Kidney tubule cell (primary cell): Measurements from ENCODE around the gene NEUROD1.
A peak's percentile ranks its signal among the peaks of the same experiment; 100 is the strongest.

Experiments
- DNase-seq: peaks from one replicate; pipeline ENCODE4 v3.0.0-alpha.2; 2018; ENCODE audit warnings: low spot score

The NEUROD1 gene

GRCh38 chr2:181679544-181679979 is 755 bp downstream of the NEUROD1 start:
- DNase-seq, result no peak

DNA sequence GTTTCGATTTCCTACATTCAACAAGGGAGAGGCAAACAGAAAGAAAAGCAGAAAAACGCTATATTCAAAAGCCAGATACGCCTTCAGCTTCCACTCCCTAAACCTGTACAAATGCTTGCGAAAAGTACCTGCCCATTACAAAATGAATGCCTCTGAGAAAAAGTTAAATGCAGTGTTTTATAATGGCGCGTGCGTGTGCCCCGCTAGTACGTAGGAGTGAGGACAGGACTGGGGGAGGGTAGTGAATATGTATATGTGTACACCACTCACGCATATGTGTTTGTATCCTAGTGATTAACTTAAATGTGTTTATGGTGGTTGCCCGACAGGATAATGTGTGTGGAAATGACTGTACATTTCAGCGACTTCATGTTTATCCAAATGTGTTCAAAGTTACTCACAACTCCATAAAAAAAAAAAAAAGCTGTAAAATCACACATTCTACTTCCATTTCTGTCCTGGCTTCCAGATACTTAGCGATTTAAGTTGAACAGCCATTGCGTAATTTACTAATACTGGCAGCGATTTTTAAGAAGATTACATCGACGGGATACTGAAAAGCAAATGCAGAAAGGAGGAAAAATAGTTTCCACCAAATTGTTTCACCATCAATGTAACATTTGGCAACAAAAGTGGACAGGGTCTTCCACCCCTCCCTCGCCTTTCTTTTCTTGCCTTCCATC is 1.3 kb downstream of the NEUROD1 start:
- no peak for DNase-seq

- peak; percentile 71 for DNase-seq
Measured at GRCh38 chr2:181677912-181678586, 2.3 kb downstream of the NEUROD1 start.

DNA sequence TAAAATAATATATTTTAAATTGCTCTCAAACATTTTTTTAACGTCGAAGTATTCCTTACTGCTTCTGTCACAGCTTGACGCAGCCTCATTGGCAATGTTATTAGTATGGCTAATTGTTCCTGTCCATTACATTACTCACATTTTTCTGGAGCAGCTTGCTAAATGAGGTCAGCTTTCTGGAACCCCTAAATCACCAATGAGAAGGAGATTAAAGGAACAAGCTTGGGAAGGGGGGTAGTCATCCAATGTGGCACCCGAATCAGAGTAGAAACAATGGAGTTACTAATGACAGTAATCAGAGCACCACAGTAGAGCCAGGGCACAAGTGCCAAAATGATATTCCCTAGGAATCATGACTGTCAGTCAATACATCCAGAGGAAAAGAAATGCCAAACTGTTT is 5.1 kb downstream of the NEUROD1 start:
- no peak for DNase-seq

DNA sequence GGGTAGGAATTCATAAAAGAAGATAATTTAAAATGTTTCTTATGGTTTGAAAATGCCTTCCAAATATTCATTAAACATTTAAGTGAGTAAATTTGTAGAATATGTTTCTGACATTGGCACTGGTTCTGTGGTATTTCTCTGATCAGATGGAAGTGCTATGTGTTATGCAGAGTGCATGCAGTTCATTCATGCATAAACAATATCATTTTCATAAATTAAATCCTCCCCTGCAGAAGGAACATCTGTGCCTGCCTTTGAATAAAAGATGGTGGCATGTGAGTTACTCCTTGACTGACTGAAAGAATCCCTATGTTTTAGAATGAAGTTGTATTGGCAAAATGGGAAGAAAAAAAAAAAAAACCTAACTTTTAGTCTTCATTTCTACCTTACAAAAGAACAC is 5.9 kb downstream of the NEUROD1 start:
- DNase-seq, result no peak

DNA sequence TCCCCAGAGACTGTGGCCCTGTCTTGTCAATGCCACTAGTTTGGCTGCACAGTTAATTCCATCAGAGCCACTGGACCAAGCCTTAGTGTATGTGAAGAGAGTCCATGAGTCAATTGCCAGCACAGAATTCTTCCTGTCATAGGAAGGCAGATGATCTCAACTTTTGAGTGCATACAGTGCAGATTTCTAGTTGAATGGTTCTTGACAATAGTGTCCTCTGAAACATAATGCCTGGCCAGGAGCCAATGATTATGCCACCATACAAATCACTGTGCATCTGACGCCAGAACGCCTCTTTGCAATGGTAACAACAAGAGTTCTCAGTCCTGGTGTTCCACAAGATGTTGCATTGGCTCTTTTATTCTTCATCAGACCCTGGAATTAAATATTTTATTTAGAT is 7.1 kb downstream of the NEUROD1 start:
- peak; percentile 69 for DNase-seq

- DNase-seq, result no peak
Measured at GRCh38 chr2:181672255-181673008, 7.9 kb downstream of the NEUROD1 start.

DNA sequence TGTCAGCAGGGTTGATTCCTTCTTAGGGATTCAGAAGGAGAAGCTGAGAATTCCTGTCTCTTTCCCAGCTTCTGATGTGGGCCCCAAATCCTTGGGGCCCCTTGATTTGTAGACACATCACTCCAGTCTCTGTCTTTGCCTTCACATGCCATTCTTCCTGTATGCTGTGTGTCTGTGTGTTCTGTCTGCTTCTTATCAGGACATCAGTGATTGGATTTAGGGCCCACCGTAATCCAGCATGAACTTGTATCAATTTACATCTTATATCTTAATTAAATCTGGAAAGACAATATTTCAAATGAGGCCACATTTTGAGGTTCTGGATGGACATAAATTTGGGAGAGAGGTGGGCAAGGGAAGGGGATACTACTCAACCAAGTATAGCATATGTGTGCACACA is 9.7 kb downstream of the NEUROD1 start:
- DNase-seq, result no peak

DNA sequence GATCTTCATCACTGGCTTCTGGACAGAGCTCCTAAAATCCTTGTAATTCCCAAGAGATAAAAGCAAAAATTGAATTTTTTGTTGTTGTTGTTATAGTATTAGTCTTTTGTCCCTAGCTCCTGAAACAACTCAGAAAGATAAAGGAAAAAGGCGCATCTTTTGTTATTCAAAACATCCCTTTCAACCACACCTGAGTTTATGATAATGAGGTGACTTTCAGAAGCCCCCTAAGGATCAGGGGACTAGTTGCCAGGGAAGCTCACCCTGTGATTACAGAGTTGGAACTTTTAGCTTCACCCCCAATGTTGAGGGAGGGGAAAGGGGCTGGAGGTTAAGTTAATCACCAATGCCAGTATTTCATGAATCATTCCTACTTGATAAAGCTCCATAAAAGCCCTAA is 13.1 kb downstream of the NEUROD1 start:
- DNase-seq, result no peak

GRCh38 chr2:181662287-181662686 is 18.0 kb downstream of the NEUROD1 start:
- no peak for DNase-seq

GRCh38 chr2:181660181-181660580 is 20.1 kb downstream of the NEUROD1 start:
- no peak for DNase-seq

DNA sequence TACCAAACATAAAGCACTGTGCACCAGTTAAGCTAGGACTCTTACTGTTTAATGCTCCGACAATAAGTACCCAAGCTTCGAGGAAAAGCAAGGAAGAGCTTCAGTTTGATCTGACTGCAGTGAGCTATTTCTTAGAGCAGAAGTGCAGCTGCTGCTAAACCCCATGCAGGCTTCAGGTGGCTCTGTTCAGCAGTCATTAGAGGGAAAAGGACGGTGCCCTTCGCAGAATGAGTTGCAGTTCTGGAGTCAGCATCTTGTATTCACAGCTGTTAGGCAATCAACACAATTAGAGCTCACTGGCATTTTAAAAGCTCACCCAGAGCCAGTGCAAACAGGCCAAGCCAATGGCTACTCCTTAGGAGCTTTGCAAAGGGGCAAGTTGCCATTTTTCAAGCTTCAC is 21.9 kb downstream of the NEUROD1 start:
- no peak for DNase-seq

DNA sequence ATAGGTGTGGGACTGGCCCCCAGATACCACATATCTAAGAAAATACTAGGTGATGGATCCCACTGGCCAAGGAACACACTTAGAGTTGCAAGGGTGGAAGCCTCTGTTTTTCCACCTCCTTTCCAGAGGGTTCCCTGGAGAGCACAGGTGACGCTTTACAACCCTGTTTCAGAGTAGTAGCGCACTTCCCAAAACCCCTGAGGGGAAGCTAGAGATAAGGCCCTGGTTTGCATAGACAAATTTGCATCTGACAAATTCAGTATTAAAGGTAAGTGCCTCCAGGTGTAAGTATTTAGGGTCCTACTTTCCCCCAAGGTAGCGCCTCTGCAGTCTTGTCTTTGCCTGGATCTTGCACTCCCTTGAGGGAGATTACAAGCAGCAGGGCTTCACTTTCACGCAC is 22.9 kb downstream of the NEUROD1 start:
- no peak for DNase-seq

- DNase-seq, result peak; percentile 76
Measured at GRCh38 chr2:181656450-181657291, 23.6 kb downstream of the NEUROD1 start, which contains the start of gene CERKL. CERKL (minus strand) TSS chr2:181657105; CDS start chr2:181657006, 99 bp downstream.

- DNase-seq, result peak; percentile 12
Measured at GRCh38 chr2:181655519-181655918, 24.8 kb downstream of the NEUROD1 start.

GRCh38 chr2:181649436-181649979 is 30.8 kb downstream of the NEUROD1 start:
- DNase-seq, result no peak

DNA sequence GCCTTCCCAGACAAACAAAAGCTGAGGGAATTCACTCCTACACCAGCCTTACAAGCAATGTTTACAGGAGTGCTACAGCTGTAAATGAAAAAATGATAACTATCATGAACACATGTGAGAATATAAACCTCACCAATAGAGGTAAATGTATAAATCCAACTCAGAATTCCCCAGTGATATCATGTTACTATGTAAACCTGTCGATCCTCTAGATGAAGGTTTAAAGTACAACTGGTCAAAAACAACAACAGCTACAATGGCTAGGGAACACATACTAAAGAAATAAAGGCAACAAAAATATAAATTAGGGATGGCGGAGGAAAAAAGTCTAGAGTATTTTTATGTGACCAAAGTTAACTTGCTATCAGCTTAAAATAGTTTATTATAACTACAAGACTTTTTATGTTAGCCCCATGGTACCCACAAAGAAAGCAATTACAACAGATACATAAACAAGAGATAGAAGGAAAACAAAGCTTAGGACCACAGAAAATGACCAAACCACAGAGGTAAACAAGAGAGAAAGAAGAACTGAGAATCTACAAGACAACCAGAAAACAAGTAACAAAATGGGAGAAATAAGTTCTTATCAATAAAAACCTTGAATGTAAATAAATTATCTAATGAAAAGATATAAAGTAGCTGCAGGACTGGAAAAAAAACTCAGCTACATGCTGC is 31.7 kb downstream of the NEUROD1 start:
- no peak for DNase-seq

DNA sequence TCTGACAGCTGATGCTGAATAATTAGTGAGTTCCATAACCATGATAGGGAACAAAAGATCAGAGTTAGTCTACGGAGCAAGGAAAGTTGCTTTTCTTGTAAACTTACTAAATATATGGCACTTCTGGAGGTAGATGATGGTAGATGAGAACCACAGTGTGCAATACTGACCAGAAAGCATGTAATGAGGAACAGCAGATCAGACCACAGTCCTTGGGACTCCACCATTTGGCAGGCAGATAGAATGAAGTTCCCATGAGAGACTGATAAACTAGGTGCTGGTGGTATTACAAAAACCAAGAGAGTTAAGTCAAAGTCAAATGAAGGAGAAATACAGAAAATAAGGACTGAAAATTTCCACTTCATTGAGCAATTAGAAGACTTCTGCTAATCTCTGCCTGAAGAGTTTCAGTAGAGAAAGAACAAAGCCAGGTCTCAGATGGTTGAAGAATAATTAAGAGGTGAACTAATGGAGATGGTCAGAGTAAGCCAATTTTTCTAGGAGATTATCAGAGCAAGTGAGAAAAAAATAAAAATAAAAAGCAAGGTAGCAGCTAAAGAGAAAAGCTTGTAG is 33.8 kb downstream of the NEUROD1 start:
- no peak for DNase-seq

GRCh38 chr2:181643151-181643550 is 37.2 kb downstream of the NEUROD1 start:
- DNase-seq, result no peak

DNA sequence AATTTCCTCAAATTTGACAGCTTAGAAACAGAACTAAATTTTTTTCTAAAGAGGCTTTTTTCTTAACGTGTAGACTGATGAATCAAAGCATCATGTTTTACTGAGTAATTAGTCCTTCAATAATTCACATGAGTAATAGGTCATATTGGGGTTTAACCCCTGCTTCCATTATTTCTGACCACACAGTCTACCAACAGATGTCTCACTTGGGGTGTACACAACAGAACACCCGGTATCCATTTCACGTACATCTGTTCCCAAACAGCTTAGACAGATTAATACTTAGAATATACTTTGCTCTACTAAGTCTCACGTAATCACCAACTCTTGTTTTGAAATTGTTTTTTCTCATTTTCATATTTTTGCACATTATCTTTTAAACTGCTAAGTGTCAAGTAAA is 38.2 kb downstream of the NEUROD1 start:
- DNase-seq, result no peak

GRCh38 chr2:181639686-181640085 is 40.6 kb downstream of the NEUROD1 start:
- DNase-seq, result no peak
